ENCODE results near the gene LCE3A.

DNA sequence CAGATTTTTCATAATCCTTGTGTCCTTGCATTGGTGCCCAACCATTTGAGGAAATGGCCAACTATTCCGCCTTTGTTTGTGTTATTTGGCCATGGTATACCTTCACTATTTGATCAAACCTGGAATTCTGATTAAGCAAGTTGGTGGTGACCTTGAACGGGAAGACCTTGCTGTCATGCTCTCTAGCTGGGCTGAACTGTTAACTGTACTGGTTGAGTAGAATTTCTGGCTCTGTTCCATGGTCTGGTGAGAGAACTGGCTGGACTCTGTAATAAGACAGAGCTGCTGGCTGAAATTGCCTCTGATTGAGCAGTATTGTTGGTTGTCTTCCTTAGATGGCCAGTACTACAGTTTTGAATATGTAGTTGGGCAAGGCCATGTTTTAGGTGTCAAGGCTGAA is 25.9 kb downstream of the LCE3A start:
- TF ChIP-seq EZH2 (IDR thresholded peaks at IDR 0.05; ENCODE audit: insufficient read depth, poor library complexity, severe bottlenecking) (no peak), EZH2phosphoT487 (IDR thresholded peaks at IDR 0.05; ENCODE audit: insufficient read depth, low read depth) (no peak)
